GM18870 (cell line): Measurements from ENCODE around the gene MTA2.
A peak's percentile ranks its signal among the peaks of the same experiment; 100 is the strongest.

ENCODE experiments used
- ATAC-seq: cut with Tn5 transposase; IDR thresholded peaks from one replicate; pipeline ENCODE4 v1.9.1; 2021; ENCODE audit warnings: moderate library complexity; ENCODE audit not compliant: unreplicated experiment

Gene MTA2

DNA sequence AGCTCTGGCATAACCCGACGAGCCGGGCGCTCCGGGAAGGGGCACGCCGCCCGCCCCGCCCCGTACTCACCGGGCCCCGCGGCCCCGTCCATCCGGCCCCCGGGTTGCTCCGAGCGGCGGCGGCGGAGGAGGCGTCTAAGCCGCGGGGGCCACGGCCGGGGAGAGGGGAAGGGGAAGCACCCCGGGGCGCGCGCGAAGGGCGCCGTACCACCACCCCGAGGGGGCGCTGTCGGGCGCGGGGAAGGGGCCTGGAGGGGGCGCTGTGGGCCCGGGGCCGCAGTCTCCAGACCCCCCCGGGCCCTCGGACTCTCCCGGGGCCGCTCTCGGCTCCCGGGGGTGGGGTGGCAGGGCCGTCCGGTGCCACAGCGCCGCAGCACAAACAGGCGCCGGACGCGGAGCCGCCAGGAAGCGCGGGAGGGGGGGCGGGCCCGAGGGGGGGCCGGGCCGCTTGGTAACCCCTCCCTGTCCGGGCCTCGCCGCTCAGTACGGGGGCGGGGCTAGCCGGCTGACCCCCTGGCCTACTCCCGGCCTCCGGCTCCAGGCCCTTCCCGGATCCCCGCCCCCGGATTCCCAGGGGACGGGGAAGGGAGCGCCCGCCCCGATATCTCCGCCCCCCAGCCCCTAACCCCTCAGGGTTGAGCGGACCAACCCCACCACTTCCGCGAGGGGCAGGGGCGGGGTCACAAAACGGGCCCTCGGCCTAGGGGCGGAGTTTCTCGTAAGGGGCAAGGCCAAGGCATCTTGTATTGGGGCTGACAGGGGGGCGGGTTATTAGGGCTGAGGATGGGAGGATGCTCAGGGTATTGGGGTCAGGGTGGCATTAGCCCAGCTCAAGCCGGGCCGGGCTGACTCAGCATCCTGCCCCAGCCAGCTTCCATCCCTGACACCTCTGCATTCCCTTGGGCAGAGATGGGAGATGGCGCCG lies 11.0 kb upstream of the MTA2 start, which contains the start of the genes EML3 and ROM1:
TSS of gene EML3 (minus strand) at position 410 of the 925 bp plus-strand sequence. CDS start at position 92, 318 bp downstream.
TSS of gene ROM1 (plus strand) at position 892 of the 925 bp plus-strand sequence. CDS start at position 917, 25 bp downstream.
- peak; percentile 62 for ATAC-seq

DNA sequence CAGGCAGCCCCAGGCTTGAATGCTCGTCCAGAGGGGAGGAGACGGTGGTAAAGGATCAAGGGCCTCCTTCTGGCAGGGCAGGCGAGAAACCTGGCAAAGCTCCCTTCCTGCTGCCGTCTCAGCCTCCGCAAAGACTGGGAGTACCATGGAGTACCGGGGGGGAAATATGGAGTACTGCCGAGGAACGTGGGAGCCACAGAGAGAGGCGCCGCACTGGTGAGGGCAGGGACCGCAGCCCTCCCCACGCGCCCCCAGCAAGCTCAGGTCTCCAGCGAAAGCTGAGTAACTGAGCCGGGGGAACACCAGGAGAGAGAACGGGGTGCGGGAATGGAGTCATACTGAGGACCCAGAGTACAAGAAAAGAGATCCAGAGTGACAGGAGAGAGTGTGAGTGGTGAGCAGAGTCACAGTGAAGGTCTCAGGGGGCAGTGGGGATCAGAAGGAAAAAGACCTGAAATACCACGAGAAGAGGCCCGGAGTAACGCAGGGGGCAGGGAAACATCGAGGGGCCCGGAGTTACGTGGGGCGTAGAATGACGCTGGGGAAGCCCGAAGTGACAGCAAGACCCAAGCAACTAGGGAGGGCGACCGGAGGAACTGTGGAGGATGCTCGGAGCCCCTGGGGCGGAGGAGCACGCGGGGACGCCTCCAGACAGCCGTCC lies 10.2 kb upstream of the MTA2 start:
- ATAC-seq = peak; percentile 11

DNA sequence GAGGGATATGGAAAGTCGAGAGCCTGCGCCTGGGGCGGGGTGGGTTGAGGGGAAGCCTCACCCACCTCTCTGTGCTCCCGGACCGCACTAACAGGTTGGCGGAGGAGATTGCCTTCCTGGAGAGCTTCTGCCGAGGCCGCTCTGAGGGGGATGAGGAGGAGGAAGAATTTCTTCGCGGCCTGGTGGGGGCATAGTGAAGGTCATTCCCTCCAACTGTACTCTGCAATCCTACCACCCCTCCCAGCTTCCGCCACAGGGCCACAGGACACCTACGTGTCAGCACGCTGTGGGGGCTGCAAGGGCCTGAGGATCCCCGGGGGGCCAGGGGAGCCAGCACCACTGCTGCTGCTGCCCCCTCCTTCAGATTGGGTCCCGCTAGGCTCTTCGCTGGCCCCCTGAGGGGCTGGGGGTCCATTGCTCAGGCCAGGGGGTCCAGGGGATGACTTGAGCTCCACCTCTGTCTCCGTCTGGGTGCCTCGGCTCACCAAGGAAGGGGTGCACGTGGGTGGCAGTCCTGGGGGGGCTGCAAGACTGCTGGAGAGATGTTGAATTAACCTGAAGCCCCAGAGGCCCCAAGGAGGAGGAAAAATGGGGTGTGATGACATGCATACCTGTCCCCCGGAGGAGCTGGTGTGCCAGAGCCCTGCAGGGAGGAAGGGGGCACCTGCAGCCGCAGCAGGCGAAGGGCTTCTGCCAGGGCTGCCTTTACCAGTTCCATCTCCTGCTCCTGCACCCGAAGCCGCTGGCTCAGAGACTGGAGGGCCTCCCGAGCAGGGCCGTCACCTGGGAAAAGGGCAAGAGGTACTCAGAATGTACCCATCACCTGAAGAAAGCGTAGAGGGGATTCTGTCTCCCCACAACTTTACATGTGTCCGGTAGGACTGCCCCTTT lies 9.4 kb upstream of the MTA2 start:
- no peak for ATAC-seq

DNA sequence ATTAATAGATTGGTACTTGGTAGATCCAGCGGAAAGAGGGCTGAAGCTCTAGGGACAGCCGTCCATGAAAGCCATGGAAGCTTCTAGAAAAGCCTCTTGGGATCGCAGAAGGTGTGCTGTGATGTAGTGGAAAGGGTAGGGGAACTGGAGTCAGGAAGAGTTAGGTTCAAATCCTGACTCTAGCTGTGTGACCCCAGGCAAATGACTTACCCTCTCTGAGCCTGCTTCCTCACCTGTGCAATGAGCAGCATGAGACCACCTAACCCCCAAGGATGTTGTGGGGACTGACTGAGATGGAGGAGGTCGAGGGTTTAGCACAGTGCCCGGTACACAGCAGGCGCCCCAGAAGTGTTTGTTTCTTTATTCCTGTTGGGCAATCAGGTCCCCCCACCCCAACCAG lies 8.7 kb upstream of the MTA2 start:
- ATAC-seq = no peak

DNA sequence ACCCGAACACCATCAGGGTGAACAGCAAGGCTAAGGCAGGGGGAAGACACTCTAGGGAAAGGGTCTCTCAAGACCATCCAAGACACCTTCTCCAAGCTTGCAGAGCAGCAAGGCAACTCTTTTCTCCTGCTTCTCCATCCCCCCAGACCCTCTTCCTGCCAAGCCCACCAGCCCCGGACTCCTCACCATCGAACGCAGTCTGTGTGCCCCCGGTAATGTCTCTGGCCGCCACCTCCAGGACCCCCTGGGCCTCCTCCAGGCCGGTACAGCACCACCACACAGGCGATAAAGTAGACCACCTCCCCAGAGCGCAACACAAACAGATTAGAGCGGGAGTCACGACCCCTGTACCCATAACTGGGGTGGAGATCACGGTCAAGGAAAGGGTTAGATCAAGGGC lies 7.1 kb upstream of the MTA2 start:
- ATAC-seq = no peak

DNA sequence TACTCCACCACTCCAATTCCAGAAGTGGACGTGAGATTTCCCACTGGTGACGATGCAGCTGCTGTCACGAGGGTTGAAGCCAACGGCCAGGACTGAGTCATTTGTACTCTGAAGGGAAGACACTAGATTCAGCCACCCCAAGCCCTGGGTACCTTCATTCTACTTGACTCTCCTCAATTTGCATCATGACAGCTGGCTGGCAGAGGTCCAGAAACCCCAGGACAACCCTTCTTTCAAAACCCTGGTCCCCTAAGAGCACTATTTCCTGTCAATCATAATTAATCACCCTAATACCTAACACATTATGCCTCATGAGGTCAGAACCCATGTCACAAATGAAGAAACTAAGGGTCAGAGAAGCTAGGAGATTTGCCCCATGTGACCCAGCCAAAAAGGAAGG lies 6.0 kb upstream of the MTA2 start:
- no peak for ATAC-seq

DNA sequence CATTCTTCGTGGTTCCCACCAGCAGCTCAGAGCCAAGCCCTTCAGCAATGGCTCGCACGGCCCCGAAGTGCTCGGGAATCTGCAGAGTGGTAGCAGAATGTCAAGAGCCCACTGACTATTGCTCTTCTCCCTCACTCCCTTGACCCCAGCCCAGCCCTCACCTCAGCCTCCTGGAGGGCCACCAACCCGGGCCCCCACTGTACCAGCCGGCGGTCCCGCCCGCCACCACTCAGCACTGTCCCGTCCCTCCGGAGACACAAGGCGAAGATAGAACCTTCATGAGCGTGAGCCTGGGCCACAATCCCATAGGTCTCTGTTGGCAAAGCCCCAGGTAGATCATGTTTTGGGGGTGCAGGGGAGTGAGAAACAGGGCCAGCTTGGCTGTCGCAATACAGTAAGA lies 4.2 kb upstream of the MTA2 start:
- no peak for ATAC-seq

DNA sequence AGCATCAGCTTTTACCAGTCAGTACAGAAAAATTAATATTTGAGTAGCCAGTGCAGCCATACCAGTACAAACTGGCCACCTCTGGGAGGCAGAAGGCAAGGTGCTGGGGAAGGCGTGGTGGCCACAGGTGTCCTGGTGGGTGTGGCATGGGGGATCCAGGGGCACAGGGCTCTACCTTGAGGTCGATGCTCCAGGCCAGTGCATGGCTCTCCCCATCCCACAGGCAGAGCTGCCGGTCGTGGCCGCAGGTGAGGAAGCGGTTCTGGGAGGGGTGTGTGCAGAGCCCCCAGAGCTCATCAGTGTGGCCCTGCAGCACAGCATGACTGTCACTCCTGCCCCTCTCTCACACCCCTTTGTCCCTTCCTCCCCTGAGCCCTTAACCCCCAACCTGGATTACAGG lies 3.8 kb upstream of the MTA2 start:
- ATAC-seq = no peak

DNA sequence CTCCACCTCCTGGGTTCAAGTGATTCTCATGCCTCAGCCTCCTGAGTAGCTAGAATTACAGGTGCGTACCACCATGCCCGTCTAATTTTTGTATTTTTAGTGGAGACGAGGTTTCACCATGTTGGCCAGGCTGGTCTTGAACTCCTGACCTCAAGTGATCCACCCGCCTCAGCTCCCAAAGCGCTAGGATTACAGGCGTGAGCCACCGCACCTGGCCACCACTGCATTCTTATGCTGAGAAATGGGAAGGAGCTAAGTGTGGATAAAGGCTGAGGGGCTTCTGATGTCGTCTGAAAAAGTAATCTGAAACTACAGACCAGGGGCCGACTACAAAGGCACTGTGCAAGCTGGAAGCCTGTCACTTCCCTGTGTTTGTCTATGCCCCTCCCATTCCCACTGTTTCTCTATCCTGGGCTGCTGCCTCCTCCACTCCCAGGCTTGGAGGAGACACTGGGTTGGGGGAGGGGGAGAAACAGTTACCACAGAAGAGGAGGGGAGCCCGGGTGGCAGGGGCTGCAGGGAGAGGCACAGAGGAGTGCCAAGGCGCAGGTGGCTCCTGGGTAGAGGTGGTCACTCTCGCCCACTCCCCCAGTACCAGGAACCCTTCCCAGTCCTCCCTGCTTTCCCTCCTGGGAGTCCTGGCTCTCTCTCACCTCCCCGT lies 2.9 kb upstream of the MTA2 start:
- no peak for ATAC-seq

DNA sequence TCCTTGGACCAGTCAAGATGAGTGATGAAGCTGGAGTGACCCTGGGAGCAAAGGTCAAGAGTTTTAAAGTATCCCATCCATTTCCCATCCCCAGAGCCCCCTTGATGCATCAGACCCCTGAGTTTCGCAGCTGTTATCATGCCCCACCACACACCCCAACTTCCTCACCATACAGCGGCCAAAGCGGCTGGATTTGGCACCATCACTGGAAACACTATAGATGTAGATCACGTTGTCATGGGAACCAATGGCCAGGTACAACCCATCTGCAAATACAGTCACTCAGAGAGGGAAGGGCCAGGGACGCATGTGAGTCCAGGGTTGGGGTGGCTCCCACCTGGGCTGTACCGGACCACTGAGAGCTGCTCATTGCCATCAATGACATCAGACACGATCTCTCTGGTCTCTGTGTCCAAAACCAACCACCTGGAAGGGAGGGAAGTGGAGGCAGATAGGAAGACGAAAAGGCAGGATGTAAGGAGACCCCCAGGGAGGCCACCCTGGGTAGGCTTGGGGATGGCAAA lies 2.2 kb upstream of the MTA2 start:
- no peak for ATAC-seq

DNA sequence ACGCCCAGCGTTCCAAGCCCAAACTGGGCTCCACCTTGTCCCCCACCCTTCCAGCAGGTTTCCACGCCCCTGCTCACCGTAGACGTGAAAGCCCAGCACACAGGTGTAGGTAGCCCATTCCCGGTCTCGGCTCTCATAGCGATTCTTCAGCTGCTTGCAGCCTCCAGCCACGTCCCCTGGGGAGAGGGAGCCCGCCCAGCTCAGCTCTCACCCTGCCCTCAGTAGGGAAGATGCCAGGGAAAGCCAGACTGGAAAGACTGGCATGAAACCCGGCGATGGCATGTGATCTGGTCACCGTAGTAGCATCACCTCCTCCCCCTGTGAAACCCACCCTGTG lies 1.4 kb upstream of the MTA2 start:
- no peak for ATAC-seq

DNA sequence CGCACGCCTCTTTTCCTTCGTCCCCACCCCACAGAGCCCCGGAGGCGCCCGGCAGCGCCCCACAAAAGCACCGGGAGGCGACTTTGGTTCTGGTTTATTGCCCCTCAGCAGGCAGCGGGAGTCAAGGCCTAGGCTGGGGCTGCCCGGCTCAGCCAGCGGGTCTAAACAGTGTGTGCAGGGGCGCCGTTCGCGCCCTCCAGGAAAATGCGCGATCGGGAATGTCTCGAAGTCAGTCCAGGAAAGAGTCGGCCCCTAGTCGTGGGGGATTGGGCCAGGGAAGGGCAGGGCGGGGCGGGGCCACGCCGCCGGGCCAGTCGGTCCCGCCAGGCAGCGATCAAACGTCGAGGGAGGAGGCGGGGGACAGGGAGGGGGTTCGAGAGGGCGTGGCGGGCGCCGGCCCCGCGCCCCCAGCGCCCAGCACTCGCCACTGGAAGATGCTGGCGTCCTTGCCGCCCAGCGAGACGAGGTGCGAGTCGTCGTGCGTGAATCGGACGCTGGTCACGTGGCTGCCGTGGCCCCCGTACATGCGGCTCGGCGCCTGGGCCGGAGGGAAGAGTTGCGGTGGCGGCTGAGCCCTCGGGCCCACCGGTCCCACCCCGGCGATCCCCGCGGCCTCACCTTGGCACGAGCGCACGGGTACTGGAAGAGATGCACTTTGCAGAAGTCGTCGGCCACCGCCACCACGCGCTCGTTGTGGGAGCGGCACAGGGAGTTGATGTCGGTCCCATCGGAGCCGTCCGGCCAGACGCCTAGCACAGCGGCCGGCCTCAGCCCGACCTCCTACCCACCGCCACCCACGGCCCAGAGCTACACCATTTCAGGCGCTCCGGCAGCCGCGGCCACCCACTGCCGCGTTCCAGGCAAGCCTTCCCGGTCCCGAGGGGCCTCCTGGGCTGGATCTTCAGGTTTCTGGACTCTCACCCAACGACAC lies 741 bp upstream of the MTA2 start:
- no peak for ATAC-seq

DNA sequence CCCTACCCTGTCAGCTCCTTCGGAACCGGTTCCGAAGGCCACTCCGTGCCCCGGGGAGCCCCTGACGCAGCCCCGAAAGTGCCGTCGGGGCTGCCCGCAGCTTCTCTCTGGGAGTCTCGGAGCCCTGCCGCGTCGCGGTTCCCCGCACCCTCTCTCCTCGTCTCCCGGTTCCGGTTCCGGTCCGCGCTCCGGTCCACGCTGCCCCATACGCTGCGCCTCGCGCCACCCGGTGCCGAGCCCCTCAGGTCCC lies 618 bp downstream of the MTA2 start:
- no peak for ATAC-seq

DNA sequence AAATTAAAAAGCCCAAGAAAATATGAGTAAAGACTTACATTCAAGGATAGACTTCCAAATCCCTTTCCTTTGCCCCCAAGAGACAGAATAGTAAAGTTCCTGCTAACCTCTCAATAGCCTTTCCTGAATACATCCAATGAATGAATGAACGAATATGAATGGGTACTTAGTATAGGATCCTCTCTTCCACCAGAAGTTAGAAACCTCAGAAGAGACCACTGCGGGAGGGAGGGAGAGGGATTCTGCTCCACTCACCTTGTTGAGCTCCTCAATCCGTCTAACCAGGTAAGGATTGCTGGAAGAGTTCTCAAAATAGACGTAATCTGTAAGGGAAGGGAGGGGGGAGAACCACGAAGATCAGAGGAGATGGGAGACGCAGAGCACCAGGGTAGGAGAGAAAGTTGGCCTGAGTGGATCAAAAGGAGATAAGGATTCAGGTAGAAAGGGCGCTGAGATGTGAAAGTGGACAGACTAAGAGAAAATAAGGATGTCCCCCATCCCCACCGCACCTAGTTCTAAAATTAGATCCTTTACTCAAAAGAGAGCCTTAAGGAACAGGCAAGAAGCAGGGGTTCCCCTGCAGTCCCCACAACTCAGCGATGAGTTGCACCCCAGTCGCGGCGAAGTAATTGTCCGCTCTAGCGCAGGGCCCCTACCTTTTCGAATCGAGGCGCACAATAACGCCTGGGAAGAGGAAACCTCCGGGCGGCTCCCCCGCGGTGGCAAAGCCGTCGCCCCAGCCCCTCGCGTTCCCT lies 1.1 kb downstream of the MTA2 start:
- no peak for ATAC-seq

DNA sequence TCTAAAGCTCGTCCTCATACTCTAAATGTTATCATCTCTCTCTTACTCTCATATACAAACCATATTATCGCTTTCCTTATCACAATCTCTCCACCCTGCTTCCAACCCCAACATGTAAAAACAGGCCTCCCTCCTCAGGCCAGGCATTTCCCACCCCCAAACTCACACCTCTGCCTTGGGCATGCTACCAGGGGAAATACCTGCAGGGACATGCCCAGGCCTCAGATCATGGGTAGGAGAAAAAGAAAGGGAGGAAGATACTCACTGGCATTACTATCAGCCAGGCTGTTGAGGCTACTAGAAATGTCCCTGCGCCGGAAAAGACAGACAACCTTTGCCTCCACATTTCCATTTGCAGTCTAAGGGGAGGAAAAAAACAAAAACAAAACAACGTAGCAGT lies 1.8 kb downstream of the MTA2 start:
- ATAC-seq = no peak

DNA sequence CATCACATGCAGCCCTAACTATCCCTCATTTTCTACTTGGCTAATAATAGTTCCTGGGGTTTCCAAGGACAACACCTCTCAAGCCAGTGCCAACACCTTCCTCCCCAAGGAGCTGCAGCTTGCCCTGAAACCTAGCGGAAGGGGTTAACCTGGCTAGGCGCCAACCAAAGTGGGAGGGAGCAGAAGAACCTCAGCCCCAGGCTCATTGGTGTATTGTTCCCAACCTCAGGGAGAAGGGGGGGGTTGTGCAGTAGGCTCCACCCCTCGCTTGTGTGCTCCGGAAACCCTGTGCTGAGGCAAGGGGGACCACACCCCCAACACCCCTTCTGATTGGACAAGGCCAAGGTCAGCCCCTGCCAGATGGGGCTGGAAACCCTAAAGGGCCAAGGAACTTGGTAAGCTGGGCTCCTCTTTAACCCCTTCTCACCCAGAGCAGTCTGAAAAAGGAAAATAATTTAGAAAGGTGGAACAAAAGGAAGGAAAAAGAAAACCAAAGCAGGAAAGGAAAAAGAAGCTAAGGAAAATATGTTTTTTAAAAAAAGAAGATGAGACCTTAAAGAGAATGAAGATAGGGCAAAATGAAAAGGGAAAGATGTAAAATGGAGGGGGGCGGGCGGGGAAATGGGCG lies 2.5 kb downstream of the MTA2 start:
- peak; percentile 35 for ATAC-seq

DNA sequence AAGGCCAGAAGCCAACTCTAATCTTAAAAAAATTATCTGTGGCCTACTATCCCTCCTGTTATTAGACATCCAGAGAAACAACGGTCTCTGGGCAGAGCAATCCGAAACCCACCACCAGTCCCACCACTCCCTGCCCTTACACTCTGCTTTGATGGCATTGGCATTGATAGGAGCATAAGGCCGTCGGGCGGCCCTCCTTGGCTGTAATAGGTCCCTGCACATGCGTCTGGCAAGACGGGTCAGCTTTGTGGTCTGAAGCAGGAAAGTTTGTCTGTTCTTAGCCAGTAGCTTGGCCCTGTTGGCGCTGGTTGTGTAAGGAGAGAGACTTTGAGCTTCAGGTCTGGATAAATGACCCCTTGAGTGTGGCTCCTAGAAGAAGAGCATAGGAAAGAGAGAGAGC lies 6.5 kb downstream of the MTA2 start:
- no peak for ATAC-seq

DNA sequence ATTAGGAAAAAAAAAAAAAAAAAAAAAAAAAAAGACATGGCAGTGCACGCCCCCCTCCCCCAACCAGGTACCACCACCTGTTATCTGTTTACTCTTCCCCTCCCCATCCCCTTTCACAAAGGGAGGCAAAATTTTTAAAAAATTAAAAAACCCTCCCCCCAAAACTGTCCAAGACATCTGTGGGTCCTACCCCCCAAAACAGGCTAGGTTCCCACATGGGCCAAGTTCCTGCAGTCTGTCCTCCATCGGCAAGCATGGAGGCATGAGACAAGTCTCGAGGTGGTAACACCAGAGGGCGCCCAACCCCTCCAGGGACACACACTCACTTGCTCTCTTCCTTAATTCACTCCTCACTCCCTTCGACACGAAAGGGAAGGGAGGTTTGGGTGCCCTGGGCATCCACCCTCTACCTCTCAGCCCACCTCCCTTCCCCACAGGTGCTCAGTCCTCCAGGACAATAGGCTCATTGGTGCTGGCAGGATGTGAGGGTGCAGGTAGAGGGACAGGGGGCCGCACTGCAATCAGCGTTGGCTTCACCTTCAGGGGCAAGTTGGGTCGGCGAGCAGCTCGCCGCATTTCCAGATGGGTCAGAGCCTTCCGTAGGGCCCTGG lies 8.1 kb downstream of the MTA2 start:
- no peak for ATAC-seq
